ENCODE data around the gene NPHP3.
"Not testable (repeated sequence)": the region's sequence is repeated elsewhere in the genome, so short reads cannot be mapped to it uniquely, and the experiment has no call there.

The NPHP3 gene

DNA sequence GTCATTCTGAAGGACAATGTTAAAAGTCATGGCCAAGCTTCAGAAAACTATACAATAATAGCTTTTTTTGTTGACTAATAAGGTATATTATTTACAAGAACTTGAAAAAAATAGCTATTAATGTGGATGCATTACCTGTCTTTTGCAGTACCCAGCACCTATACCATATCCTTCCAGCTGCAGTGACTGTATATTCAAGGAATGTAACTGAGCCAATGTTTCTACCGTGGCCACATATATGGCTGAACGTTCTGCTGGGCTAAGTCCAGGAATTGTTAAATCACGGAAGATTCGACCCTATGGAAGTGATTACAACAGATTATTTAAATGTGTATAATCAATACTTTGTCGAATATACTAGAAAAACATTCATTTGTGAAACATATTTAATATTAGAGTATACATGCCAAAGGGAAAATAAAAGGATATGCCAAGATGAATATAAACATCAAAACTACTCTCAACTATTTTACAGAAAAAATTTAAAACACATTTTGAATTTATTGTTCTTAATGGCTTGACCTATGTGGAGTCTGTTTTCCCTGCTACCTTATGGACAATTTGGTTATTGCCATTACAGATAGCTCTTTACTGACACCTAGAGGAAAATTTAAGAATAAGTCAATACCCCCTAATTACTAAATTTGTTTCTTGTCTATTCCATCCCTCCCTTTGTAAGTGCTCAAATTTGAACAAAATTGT, 80.2 kb downstream of the NPHP3 start:
- peak; percentile 44 for DNase-seq (ENCODE audit: low spot score)

DNA sequence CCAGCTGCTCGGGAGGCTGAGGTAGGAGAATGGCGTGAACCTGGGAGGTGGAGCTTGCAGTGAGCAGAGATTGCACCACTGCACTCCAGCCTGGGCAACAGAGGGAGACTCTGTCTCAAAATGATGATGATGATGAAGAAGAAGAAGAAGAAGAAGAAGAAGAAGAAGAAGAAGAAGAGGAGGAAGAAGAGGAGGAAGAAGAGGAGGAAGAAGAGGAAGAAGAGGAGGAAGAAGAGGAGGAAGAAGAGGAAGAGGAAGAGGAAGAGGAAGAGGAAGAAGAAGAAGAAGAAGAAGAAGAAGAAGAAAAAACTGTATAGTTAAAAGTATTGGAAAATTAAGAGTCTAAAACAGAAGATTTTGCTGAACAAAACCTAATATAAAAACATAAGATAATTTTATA, 80.8 kb downstream of the NPHP3 start:
- DNase-seq (ENCODE audit: low spot score), result not testable (repeated sequence)

DNA sequence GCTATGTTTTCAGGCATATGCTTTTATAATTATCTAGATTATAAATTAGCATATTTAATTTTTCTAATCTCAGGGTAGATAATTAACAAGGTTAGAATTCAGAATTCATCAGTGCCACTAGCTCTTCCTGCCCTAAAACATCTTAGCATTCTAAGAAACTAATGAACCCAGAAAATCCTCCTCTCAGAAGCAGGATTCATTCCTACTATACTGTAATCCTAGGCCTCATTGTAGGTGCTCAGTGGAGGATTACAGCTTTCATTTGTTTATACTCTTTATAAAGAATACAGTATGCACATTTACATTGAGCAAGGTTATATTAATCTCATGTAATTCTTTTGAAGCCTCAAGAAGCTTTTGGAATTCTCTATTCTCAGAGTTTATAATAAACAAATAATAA, 83.5 kb downstream of the NPHP3 start:
- DNase-seq (ENCODE audit: low spot score), result no peak

DNA sequence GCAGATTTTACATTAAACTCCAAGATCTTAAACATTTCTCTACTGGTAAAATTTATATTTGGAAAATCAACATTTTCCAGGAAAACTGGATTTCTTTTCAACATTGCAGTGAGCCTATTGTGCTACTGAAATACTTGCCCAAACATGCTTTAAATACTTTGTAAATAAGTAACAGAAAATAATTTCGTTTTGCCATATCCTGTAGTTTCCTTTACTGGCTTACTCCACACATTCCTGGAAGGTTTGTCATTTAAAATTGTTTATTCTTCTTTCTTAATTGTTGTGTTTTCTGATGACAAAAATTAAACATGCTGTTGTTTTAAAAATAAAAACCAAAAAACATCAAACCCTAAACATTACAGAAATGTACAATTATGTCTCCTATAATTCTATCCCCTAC, 84.6 kb downstream of the NPHP3 start:
- peak; percentile 25 for DNase-seq (ENCODE audit: low spot score)

DNA sequence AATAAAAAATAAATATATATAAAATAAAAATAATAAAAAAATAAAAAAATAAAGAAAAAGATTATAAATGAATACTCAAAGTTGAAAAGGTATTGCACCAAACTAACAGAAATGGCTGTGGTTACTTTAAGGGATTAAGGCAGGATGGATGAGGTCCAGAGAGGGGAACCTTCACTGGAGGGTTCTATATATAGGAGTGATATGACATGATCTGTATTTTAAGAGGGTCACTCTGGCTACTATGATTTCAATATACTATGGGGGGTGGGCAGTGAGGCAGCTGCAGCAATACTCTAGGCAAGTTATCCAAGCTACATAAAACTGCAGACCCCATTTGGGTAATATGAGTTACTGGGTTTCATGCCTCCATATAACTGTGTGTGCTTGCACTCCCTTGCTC, 87.2 kb downstream of the NPHP3 start:
- no peak for DNase-seq (ENCODE audit: low spot score)
